Measurements from ENCODE around the gene RMC1. TPM values are rescaled to one million over a fixed set of nuclear protein-coding genes. Genes with fewer than 3 reads are reported as not detected.
"Not testable (repeated sequence)": the region's sequence is repeated elsewhere in the genome, so short reads cannot be mapped to it uniquely, and the experiment has no call there.

RMC1 gene
- total RNA-seq, 1 experiment from 2014 or later, result 31.0 TPM

GRCh38 chr18:23573020-23573419 is 69.7 kb downstream of the RMC1 start:
- no peaks in the 10 kb centered on the region for H3K9me3 Mint-ChIP-seq (ENCODE audit: low read depth, unreplicated experiment)
- no peak for DNase-seq
- peaks cover 50% of the 10 kb centered on the region for H3K36me3 Mint-ChIP-seq (ENCODE audit: insufficient read depth, unreplicated experiment)
- H3K27me3 Mint-ChIP-seq (ENCODE audit: unreplicated experiment), result no peaks in the 10 kb centered on the region
- no peak for TF ChIP-seq CTCF (IDR thresholded peaks at IDR 0.05; ENCODE audit: unreplicated experiment)
- H3K4me1 Mint-ChIP-seq (ENCODE audit: low read depth, unreplicated experiment), result peaks cover 21% of the 10 kb centered on the region
- BruUV-seq (replicated peaks), result no TSS peak
- intact Hi-C loops (cut with micrococcal nuclease; ENCODE audit: unreplicated experiment), result no loop called here
- CTCF ChIA-PET, result no interaction called here
- H3K4me3 Mint-ChIP-seq (ENCODE audit: low read depth, unreplicated experiment), result no peak overlapping the region
- H3K27ac Mint-ChIP-seq (ENCODE audit: unreplicated experiment), result peak overlapping the region; percentile 37

- no TSS peak for BruUV-seq (replicated peaks)
- H3K9me3 Mint-ChIP-seq (ENCODE audit: low read depth, unreplicated experiment), result no peaks in the 10 kb centered on the region
- H3K4me3 Mint-ChIP-seq (ENCODE audit: low read depth, unreplicated experiment), result peak overlapping the region; percentile 12
- CTCF ChIA-PET, result no interaction called here
- H3K36me3 Mint-ChIP-seq (ENCODE audit: insufficient read depth, unreplicated experiment), result peaks cover 48% of the 10 kb centered on the region
- no peak for DNase-seq
- intact Hi-C loops (cut with micrococcal nuclease; ENCODE audit: unreplicated experiment), result no loop called here
- TF ChIP-seq CTCF (IDR thresholded peaks at IDR 0.05; ENCODE audit: unreplicated experiment), result no peak
- no peaks in the 10 kb centered on the region for H3K27me3 Mint-ChIP-seq (ENCODE audit: unreplicated experiment)
- H3K4me1 Mint-ChIP-seq (ENCODE audit: low read depth, unreplicated experiment), result peaks cover 28% of the 10 kb centered on the region
- peak overlapping the region; percentile 37 for H3K27ac Mint-ChIP-seq (ENCODE audit: unreplicated experiment)
These were observed 70.5 kb downstream of the RMC1 start for GRCh38 chr18:23573626-23574431.

GRCh38 chr18:23574611-23575308 is 71.4 kb downstream of the RMC1 start:
- BruUV-seq (replicated peaks), result no TSS peak
- Mint-ChIP-seq H3K27me3 (ENCODE audit: unreplicated experiment) (no peaks in the 10 kb centered on the region), H3K9me3 (ENCODE audit: low read depth, unreplicated experiment) (no peaks in the 10 kb centered on the region), H3K27ac (ENCODE audit: unreplicated experiment) (peak overlapping the region; percentile 37), H3K4me3 (ENCODE audit: low read depth, unreplicated experiment) (peak overlapping the region; percentile 12), H3K4me1 (ENCODE audit: low read depth, unreplicated experiment) (peaks cover 35% of the 10 kb centered on the region), H3K36me3 (ENCODE audit: insufficient read depth, unreplicated experiment) (peaks cover 54% of the 10 kb centered on the region)
- CTCF ChIA-PET, result no interaction called here
- no peak for DNase-seq
- TF ChIP-seq CTCF (IDR thresholded peaks at IDR 0.05; ENCODE audit: unreplicated experiment), result no peak
- intact Hi-C loops (cut with micrococcal nuclease; ENCODE audit: unreplicated experiment), result no loop called here

- intact Hi-C loops (cut with micrococcal nuclease; ENCODE audit: unreplicated experiment), result no loop called here
- no peak for DNase-seq
- BruUV-seq (replicated peaks), result no TSS peak
- Mint-ChIP-seq H3K9me3 (ENCODE audit: low read depth, unreplicated experiment) (no peaks in the 10 kb centered on the region), H3K27ac (ENCODE audit: unreplicated experiment) (no peak overlapping the region), H3K27me3 (ENCODE audit: unreplicated experiment) (no peaks in the 10 kb centered on the region), H3K36me3 (ENCODE audit: insufficient read depth, unreplicated experiment) (peaks cover 55% of the 10 kb centered on the region), H3K4me1 (ENCODE audit: low read depth, unreplicated experiment) (peaks cover 38% of the 10 kb centered on the region), H3K4me3 (ENCODE audit: low read depth, unreplicated experiment) (no peak overlapping the region)
- no peak for TF ChIP-seq CTCF (IDR thresholded peaks at IDR 0.05; ENCODE audit: unreplicated experiment)
- CTCF ChIA-PET, result no interaction called here
These were observed 72.0 kb downstream of the RMC1 start for GRCh38 chr18:23575309-23575651.

- H3K36me3 Mint-ChIP-seq (ENCODE audit: insufficient read depth, unreplicated experiment), result peaks cover 64% of the 10 kb centered on the region
- intact Hi-C loops (cut with micrococcal nuclease; ENCODE audit: unreplicated experiment); H3K4me3 Mint-ChIP-seq (ENCODE audit: low read depth, unreplicated experiment); DNase-seq; BruUV-seq (replicated peaks); CTCF ChIA-PET; H3K9me3 Mint-ChIP-seq (ENCODE audit: low read depth, unreplicated experiment); H3K27me3 Mint-ChIP-seq (ENCODE audit: unreplicated experiment); H3K27ac Mint-ChIP-seq (ENCODE audit: unreplicated experiment): not testable (repeated sequence)
- H3K4me1 Mint-ChIP-seq (ENCODE audit: low read depth, unreplicated experiment), result peaks cover 57% of the 10 kb centered on the region
These were observed 74.2 kb downstream of the RMC1 start for GRCh38 chr18:23577521-23577920.

Measured in Calu3 (cell line).